Tongue (tissue), 2 donors: ENCODE data around the gene LIMCH1. TPM values are rescaled to one million over a fixed set of nuclear protein-coding genes. Genes with fewer than 3 reads are reported as not detected.
"Not testable (repeated sequence)": the region's sequence is repeated elsewhere in the genome, so short reads cannot be mapped to it uniquely, and the experiment has no call there.

Experiments
- DNase-seq: peaks from one replicate; pipeline ENCODE4 v3.0.0-alpha.2; 2015
- total RNA-seq: library from RNA; depleted of rRNA; stranded (reverse); fragments of >200 nt; gene quantifications from one replicate; pipeline ENCODE4 v1.2.3, GENCODE V29; 2014

Gene LIMCH1
- total RNA-seq, 1 donor from 2014 or later: 177 TPM

- DNase-seq: no peak
These were observed 196.4 kb downstream of the LIMCH1 start for GRCh38 chr4:41734371-41734770.

- not testable (repeated sequence) for DNase-seq
These were observed 199.5 kb downstream of the LIMCH1 start for GRCh38 chr4:41737491-41737890.

- no peak for DNase-seq
These were observed 203.4 kb downstream of the LIMCH1 start for GRCh38 chr4:41741354-41741753.

GRCh38 chr4:41744572-41745291 lies 206.8 kb downstream of the LIMCH1 start:
- DNase-seq: no peak

- no peak for DNase-seq
These were observed 207.5 kb downstream of the LIMCH1 start for GRCh38 chr4:41745292-41746024.

- DNase-seq: no peak
These were observed 208.1 kb downstream of the LIMCH1 start for GRCh38 chr4:41746025-41746439.

- DNase-seq: no peak
These were observed 208.7 kb downstream of the LIMCH1 start for GRCh38 chr4:41746440-41747229.

GRCh38 chr4:41747230-41748055 lies 209.5 kb downstream of the LIMCH1 start:
- DNase-seq: peak; percentile 13

- DNase-seq: no peak
These were observed 210.2 kb downstream of the LIMCH1 start for GRCh38 chr4:41748074-41748570.

- peak; percentile 12 for DNase-seq
These were observed 210.9 kb downstream of the LIMCH1 start, which contains the start of gene PHOX2B for GRCh38 chr4:41748571-41749475. Gene PHOX2B (minus strand): TSS chr4:41748725. CDS start chr4:41748610, 115 bp downstream.

- DNase-seq: peak; percentile 25
These were observed 211.7 kb downstream of the LIMCH1 start for GRCh38 chr4:41749631-41750039.

Other genes starting within 250 kb of the LIMCH1 start
- not detected for gene PHOX2B, start 210.6 kb downstream of the LIMCH1 start, total RNA-seq